OCI-LY3 (cell line): ENCODE measurements around the gene FSTL4.

Experiments
- CTCF ChIP-seq: fragments of 200-600, 300-600 bp; sonication (generic); IDR thresholded peaks from 2 replicates; pipeline ENCODE4 v1.5.1; 2014; ENCODE audit warnings: antibody characterized with exemption, low read length, low read depth
- EZH2phosphoT487 ChIP-seq: fragments of 200-600 bp; shearing (Covaris generic); IDR thresholded peaks from 2 replicates; pipeline ENCODE4 v1.6.1; 2018; ENCODE audit warnings: antibody characterized with exemption, mixed run types, low read depth

GRCh38 chr5:133227897-133228296, 384.4 kb downstream of the FSTL4 start:
- TF ChIP-seq CTCF (no peak), EZH2phosphoT487 (no peak)
